OCI-LY1 (cell line): ENCODE results near the gene C3.

Source experiments
- CTCF ChIP-seq: fragments of 200-600 bp; sonication (generic), shearing (Covaris generic); IDR thresholded peaks from 2 replicates; pipeline ENCODE4 v1.5.1; 2017; ENCODE audit warnings: mild to moderate bottlenecking, antibody characterized with exemption, low read length, moderate library complexity, mixed read lengths
- EZH2 ChIP-seq: fragments of 200-600 bp; sonication (generic), shearing (Covaris generic); IDR thresholded peaks from 2 replicates; pipeline ENCODE4 v1.8.0; 2017; ENCODE audit warnings: borderline replicate concordance, mixed run types, mild to moderate bottlenecking, antibody characterized with exemption, low read length, moderate library complexity, mixed read lengths

- no peak for TF ChIP-seq CTCF
- no peak for TF ChIP-seq EZH2
Measured at GRCh38 chr19:6668691-6669090, 51.8 kb downstream of the C3 start.
